HepG2 (cell line): ENCODE measurements around the gene PDLIM5. TPM values are rescaled to one million over a fixed set of nuclear protein-coding genes. Genes with fewer than 3 reads are reported as not detected.

ENCODE experiments used
- AGO2 ChIP-seq: fragments of 200-400 bp; formaldehyde crosslinking; optimal IDR thresholded peaks from 2 replicates; pipeline ENCODE3; 2017; ENCODE audit warnings: mild to moderate bottlenecking, low read depth, low read length, moderate library complexity
- DR1 ChIP-seq: sonication (generic); formaldehyde crosslinking; IDR thresholded peaks from 2 replicates; pipeline ENCODE4 v1.8.0; 2021; ENCODE audit warnings: mild to moderate bottlenecking, missing genetic modification reagents, inconsistent platforms
- SOX6 ChIP-seq, 2 experiments: fragments of 450-650 bp in 1 of 2; sonication (generic) in 1 of 2; formaldehyde crosslinking in 1 of 2; IDR thresholded peaks; 2 replicates each; pipeline versions ENCODE4 v1.4.0 to v1.6.1; 2017 to 2020; ENCODE audit warnings: antibody characterized with exemption in 1 of 2, mild to moderate bottlenecking in 1 of 2, missing genetic modification reagents in 1 of 2
- polyA plus RNA-seq, 8 experiments: library from polyadenylated mRNA; depleted of rRNA in 3 of 8; stranded (reverse) in 7 of 8; unstranded in 1 of 8; fragments of >200 nt; fragmentation: Illumina TruSeq in 4 of 8; extraction: Trizol in 4 of 8; gene quantifications; 2 replicates each; pipeline versions ENCODE4 v1.2.1 to v1.2.3, GENCODE V29; 2011 to 2016; ENCODE audit warnings: low read depth in 4 of 8, missing spikeins in 1 of 8, mixed read lengths in 1 of 8; ENCODE audit not compliant: insufficient read depth in 1 of 8
- total RNA-seq, 5 experiments: library from RNA; depleted of rRNA; stranded (reverse); fragments of >200 nt; fragmentation: Illumina TruSeq; extraction: Trizol; gene quantifications; 2 replicates each; pipeline ENCODE4 v1.2.3, GENCODE V29; 2016; ENCODE audit warnings: low read depth in 1 of 5
- TF ChIP-seq, protein P1 (sequence below), 2 experiments: fragments of 450-650 bp in 1 of 2; sonication (generic) in 1 of 2; formaldehyde crosslinking in 1 of 2; IDR thresholded peaks; 2 replicates each; pipeline versions ENCODE4 v1.6.1 to v1.8.0; 2016 to 2022; ENCODE audit warnings: antibody characterized with exemption in 1 of 2, mild to moderate bottlenecking in 1 of 2, missing genetic modification reagents in 1 of 2
- TF ChIP-seq, protein P2 (sequence below): IDR thresholded peaks from 2 replicates; pipeline ENCODE4 v1.4.0; 2020; ENCODE audit warnings: mild to moderate bottlenecking, missing genetic modification reagents
- TF ChIP-seq, protein P3 (sequence below): sonication (generic); formaldehyde crosslinking; IDR thresholded peaks from 2 replicates; pipeline ENCODE4 v1.5.0; 2020; ENCODE audit warnings: missing genetic modification reagents, mild to moderate bottlenecking, borderline replicate concordance

Gene PDLIM5
- total and polyA plus RNA-seq, 2 of the 13 experiments (the other 11 are each of a cell fraction or from before 2014, with no cell fraction given), result 52.8 to 119 TPM

DNA sequence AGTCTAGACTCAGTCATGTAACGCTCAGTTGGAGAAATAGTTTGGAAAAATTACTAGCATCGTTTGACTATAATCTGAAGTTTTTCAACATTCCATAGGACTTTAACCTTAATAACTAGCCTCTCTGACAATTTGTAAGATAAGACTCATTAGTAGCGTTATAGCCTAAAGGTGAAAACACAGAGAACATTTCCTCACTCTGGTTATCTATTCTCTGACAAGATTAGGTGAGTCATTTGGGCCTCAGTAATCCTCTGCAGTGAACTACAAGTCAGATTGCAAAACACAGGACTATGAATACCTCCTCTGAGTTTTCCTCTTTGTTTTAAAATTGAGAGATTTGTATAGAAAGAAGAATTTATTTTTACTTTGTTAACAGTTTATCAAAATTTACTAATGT is 31.8 kb upstream of the PDLIM5 start (continued):
- TF ChIP-seq, protein P1, sequence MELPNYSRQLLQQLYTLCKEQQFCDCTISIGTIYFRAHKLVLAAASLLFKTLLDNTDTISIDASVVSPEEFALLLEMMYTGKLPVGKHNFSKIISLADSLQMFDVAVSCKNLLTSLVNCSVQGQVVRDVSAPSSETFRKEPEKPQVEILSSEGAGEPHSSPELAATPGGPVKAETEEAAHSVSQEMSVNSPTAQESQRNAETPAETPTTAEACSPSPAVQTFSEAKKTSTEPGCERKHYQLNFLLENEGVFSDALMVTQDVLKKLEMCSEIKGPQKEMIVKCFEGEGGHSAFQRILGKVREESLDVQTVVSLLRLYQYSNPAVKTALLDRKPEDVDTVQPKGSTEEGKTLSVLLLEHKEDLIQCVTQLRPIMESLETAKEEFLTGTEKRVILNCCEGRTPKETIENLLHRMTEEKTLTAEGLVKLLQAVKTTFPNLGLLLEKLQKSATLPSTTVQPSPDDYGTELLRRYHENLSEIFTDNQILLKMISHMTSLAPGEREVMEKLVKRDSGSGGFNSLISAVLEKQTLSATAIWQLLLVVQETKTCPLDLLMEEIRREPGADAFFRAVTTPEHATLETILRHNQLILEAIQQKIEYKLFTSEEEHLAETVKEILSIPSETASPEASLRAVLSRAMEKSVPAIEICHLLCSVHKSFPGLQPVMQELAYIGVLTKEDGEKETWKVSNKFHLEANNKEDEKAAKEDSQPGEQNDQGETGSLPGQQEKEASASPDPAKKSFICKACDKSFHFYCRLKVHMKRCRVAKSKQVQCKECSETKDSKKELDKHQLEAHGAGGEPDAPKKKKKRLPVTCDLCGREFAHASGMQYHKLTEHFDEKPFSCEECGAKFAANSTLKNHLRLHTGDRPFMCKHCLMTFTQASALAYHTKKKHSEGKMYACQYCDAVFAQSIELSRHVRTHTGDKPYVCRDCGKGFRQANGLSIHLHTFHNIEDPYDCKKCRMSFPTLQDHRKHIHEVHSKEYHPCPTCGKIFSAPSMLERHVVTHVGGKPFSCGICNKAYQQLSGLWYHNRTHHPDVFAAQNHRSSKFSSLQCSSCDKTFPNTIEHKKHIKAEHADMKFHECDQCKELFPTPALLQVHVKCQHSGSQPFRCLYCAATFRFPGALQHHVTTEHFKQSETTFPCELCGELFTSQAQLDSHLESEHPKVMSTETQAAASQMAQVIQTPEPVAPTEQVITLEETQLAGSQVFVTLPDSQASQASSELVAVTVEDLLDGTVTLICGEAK (IDR thresholded peaks at IDR 0.05), result no peak
- TF ChIP-seq, protein P1 (CRISPR knock-in tag; IDR thresholded peaks at IDR 0.05), result no peak
- TF ChIP-seq, protein P2, sequence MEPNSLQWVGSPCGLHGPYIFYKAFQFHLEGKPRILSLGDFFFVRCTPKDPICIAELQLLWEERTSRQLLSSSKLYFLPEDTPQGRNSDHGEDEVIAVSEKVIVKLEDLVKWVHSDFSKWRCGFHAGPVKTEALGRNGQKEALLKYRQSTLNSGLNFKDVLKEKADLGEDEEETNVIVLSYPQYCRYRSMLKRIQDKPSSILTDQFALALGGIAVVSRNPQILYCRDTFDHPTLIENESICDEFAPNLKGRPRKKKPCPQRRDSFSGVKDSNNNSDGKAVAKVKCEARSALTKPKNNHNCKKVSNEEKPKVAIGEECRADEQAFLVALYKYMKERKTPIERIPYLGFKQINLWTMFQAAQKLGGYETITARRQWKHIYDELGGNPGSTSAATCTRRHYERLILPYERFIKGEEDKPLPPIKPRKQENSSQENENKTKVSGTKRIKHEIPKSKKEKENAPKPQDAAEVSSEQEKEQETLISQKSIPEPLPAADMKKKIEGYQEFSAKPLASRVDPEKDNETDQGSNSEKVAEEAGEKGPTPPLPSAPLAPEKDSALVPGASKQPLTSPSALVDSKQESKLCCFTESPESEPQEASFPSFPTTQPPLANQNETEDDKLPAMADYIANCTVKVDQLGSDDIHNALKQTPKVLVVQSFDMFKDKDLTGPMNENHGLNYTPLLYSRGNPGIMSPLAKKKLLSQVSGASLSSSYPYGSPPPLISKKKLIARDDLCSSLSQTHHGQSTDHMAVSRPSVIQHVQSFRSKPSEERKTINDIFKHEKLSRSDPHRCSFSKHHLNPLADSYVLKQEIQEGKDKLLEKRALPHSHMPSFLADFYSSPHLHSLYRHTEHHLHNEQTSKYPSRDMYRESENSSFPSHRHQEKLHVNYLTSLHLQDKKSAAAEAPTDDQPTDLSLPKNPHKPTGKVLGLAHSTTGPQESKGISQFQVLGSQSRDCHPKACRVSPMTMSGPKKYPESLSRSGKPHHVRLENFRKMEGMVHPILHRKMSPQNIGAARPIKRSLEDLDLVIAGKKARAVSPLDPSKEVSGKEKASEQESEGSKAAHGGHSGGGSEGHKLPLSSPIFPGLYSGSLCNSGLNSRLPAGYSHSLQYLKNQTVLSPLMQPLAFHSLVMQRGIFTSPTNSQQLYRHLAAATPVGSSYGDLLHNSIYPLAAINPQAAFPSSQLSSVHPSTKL (CRISPR knock-in tag), result peak; percentile 82
- no peak for TF ChIP-seq SOX6 (IDR thresholded peaks at IDR 0.05)
- TF ChIP-seq SOX6 (CRISPR knock-in tag; IDR thresholded peaks at IDR 0.05), result peak; percentile 34; the same call in 1 of the 2 replicates
- TF ChIP-seq AGO2, result no peak
- no peak for TF ChIP-seq DR1 (CRISPR knock-in tag)
- TF ChIP-seq, protein P3, sequence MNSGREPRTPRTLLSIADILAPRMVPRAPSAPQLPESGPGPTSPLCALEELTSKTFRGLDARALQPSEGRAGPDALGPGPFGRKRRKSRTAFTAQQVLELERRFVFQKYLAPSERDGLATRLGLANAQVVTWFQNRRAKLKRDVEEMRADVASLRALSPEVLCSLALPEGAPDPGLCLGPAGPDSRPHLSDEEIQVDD (CRISPR knock-in tag), result no peak
